Gastroesophageal sphincter (tissue), 3 donors: Measurements from ENCODE around the gene STPG2.

Experiments
- CTCF ChIP-seq, 4 experiments: fragments of 200-600 bp in 2 of 4; fragments of 450-650 bp in 2 of 4; sonication (generic) in 1 of 4; IDR thresholded peaks; one replicate each; pipeline ENCODE4 v1.5.1; 2017 to 2019; ENCODE audit warnings: antibody characterized with exemption in 4 of 4, mild to moderate bottlenecking in 2 of 4, moderate library complexity in 2 of 4
- EP300 ChIP-seq: sonication (generic); formaldehyde crosslinking; IDR thresholded peaks from one replicate; pipeline ENCODE4 v1.6.1; 2017; ENCODE audit warnings: antibody characterized with exemption, mild to moderate bottlenecking
- POLR2A ChIP-seq, 2 donors: fragments of 450-650 bp; IDR thresholded peaks; one replicate each; pipeline ENCODE4 v1.6.1; 2017; ENCODE audit warnings: antibody characterized with exemption in 2 of 2, mild to moderate bottlenecking in 2 of 2, moderate library complexity in 1 of 2
- POLR2AphosphoS5 ChIP-seq: sonication (generic); formaldehyde crosslinking; IDR thresholded peaks from one replicate; pipeline ENCODE4 v1.6.1; 2017; ENCODE audit warnings: antibody characterized with exemption

- TF ChIP-seq POLR2A (IDR thresholded peaks at IDR 0.05) (no peak), POLR2AphosphoS5 (no peak), CTCF (IDR thresholded peaks at IDR 0.05) (no peak), EP300 (no peak)
These were observed 297.5 kb downstream of the STPG2 start for GRCh38 chr4:97845758-97846157.
